Activated CD4-positive, alpha-beta memory T cell treated with anti-CD3 and anti-CD28 coated beads for 36 hours (primary cell): Measurements from ENCODE around the gene STXBP6. TPM values are rescaled to one million over a fixed set of nuclear protein-coding genes. Genes with fewer than 3 reads are reported as not detected.
"Not testable (repeated sequence)": the region's sequence is repeated elsewhere in the genome, so short reads cannot be mapped to it uniquely, and the experiment has no call there.

Experiments
- CTCF ChIA-PET: fragments of 350-600 bp; sonication (Branson Sonifier 250); formaldehyde crosslinking; loops from one replicate; lab custom pipeline; 2021; ENCODE audit warnings: antibody characterized with exemption, inconsistent platforms; lab: Charles Lee
- POLR2A ChIA-PET: fragments of 350-600 bp; sonication (Branson Sonifier 250); formaldehyde crosslinking; loops from one replicate; lab custom pipeline; 2021; ENCODE audit warnings: antibody characterized with exemption; lab: Charles Lee
- DNase-seq: peaks from one replicate; pipeline ENCODE4 v3.0.0-alpha.2; 2020
- H3K27ac Mint-ChIP-seq: one replicate; pipeline ENCODE4 v1.8.0; 2021; ENCODE audit warnings: mixed read lengths
- H3K27me3 Mint-ChIP-seq: one replicate; pipeline ENCODE4 v1.8.0; 2021; ENCODE audit warnings: mixed read lengths
- H3K36me3 Mint-ChIP-seq: one replicate; pipeline ENCODE4 v1.8.0; 2021; ENCODE audit warnings: mixed read lengths
- H3K4me1 Mint-ChIP-seq: one replicate; pipeline ENCODE4 v1.8.0; 2021; ENCODE audit warnings: low read depth, mixed read lengths
- H3K4me3 Mint-ChIP-seq: one replicate; pipeline ENCODE4 v1.8.0; 2021; ENCODE audit warnings: mild to moderate bottlenecking, mixed read lengths
- H3K9me3 Mint-ChIP-seq: one replicate; pipeline ENCODE4 v1.8.0; 2021; ENCODE audit warnings: mixed read lengths
- intact Hi-C: fragments of 100-400 bp; cut with micrococcal nuclease; formaldehyde crosslinking; loops from one replicate; pipeline ENCODE4 v1.15.1; 2023
- total RNA-seq, 2 experiments: library from RNA; stranded (reverse); gene quantifications; one replicate each; pipeline ENCODE4 v1.2.3, GENCODE V29; 2021

The STXBP6 gene
- total RNA-seq, 2 experiments from 2014 or later: not detected

GRCh38 chr14:24937300-24937699, 112.6 kb downstream of the STXBP6 start:
- H3K27me3 Mint-ChIP-seq: peaks cover 4% of the 10 kb centered on the region
- intact Hi-C loops: no loop called here

GRCh38 chr14:24936773-24937172, 113.2 kb downstream of the STXBP6 start:
- H3K4me3 Mint-ChIP-seq, DNase-seq, H3K4me1 Mint-ChIP-seq, CTCF ChIA-PET, intact Hi-C loops, POLR2A ChIA-PET, H3K27me3 Mint-ChIP-seq, H3K27ac Mint-ChIP-seq, H3K9me3 Mint-ChIP-seq, H3K36me3 Mint-ChIP-seq: not testable (repeated sequence)

More at GRCh38 chr14:24937300-24937699, 112.6 kb downstream of the STXBP6 start:
- Mint-ChIP-seq H3K27ac (no peak overlapping the region), H3K36me3 (no peaks in the 10 kb centered on the region), H3K4me3 (no peak overlapping the region), H3K9me3 (no peaks in the 10 kb centered on the region), H3K4me1 (no peaks in the 10 kb centered on the region)
- ChIA-PET CTCF (no interaction called here), POLR2A (no interaction called here)
- no peak for DNase-seq

GRCh38 chr14:24935796-24936195, 114.2 kb downstream of the STXBP6 start:
- CTCF ChIA-PET: no interaction called here

GRCh38 chr14:24928386-24928900, 121.5 kb downstream of the STXBP6 start:
- intact Hi-C loops: no loop called here
- POLR2A ChIA-PET: no interaction called here
- Mint-ChIP-seq H3K4me3 (no peak overlapping the region), H3K9me3 (no peaks in the 10 kb centered on the region), H3K4me1 (no peaks in the 10 kb centered on the region), H3K27me3 (peaks cover 13% of the 10 kb centered on the region), H3K36me3 (no peaks in the 10 kb centered on the region), H3K27ac (no peak overlapping the region)
- DNase-seq: no peak
- CTCF ChIA-PET: no interaction called here

More at GRCh38 chr14:24935796-24936195, 114.2 kb downstream of the STXBP6 start:
- intact Hi-C loops: no loop called here
- no peak overlapping the region for H3K4me3 Mint-ChIP-seq
- H3K9me3 Mint-ChIP-seq: no peaks in the 10 kb centered on the region
- no peak overlapping the region for H3K27ac Mint-ChIP-seq
- H3K27me3 Mint-ChIP-seq: peaks cover 8% of the 10 kb centered on the region
- H3K36me3 Mint-ChIP-seq: no peaks in the 10 kb centered on the region
- no peaks in the 10 kb centered on the region for H3K4me1 Mint-ChIP-seq
- POLR2A ChIA-PET: no interaction called here
- DNase-seq: no peak

GRCh38 chr14:24927809-24928208, 122.1 kb downstream of the STXBP6 start:
- CTCF ChIA-PET: no interaction called here
- Mint-ChIP-seq H3K4me1 (no peaks in the 10 kb centered on the region), H3K9me3 (no peaks in the 10 kb centered on the region), H3K27me3 (peaks cover 14% of the 10 kb centered on the region), H3K36me3 (no peaks in the 10 kb centered on the region), H3K27ac (no peak overlapping the region), H3K4me3 (no peak overlapping the region)
- intact Hi-C loops: no loop called here
- no peak for DNase-seq
- POLR2A ChIA-PET: no interaction called here

GRCh38 chr14:24925771-24926374, 124.1 kb downstream of the STXBP6 start:
- no peak overlapping the region for H3K4me3 Mint-ChIP-seq
- intact Hi-C loops: no loop called here
- POLR2A ChIA-PET: no interaction called here
- no peaks in the 10 kb centered on the region for H3K9me3 Mint-ChIP-seq
- no peak overlapping the region for H3K27ac Mint-ChIP-seq
- H3K36me3 Mint-ChIP-seq: no peaks in the 10 kb centered on the region
- peaks cover 12% of the 10 kb centered on the region for H3K27me3 Mint-ChIP-seq
- H3K4me1 Mint-ChIP-seq: no peaks in the 10 kb centered on the region
- DNase-seq: no peak
- CTCF ChIA-PET: no interaction called here

- POLR2A ChIA-PET: interaction anchor here (0.6 kb wide), 1 partner anchor 13 kb away, joined by 3 read pairs; no protein-coding TSS in a partner anchor
Observed at GRCh38 chr14:24924544-24924943, 125.4 kb downstream of the STXBP6 start.

GRCh38 chr14:24921903-24922302, 128.0 kb downstream of the STXBP6 start:
- peaks cover 15% of the 10 kb centered on the region for H3K27me3 Mint-ChIP-seq

More at GRCh38 chr14:24924544-24924943, 125.4 kb downstream of the STXBP6 start:
- H3K4me3 Mint-ChIP-seq: no peak overlapping the region
- H3K4me1 Mint-ChIP-seq: no peaks in the 10 kb centered on the region
- intact Hi-C loops: no loop called here
- no peaks in the 10 kb centered on the region for H3K36me3 Mint-ChIP-seq
- no peak overlapping the region for H3K27ac Mint-ChIP-seq
- peaks cover 12% of the 10 kb centered on the region for H3K27me3 Mint-ChIP-seq
- CTCF ChIA-PET: no interaction called here
- H3K9me3 Mint-ChIP-seq: no peaks in the 10 kb centered on the region
- DNase-seq: no peak

GRCh38 chr14:24920265-24921075, 129.5 kb downstream of the STXBP6 start:
- ChIA-PET POLR2A (no interaction called here), CTCF (no interaction called here)
- intact Hi-C loops: no loop called here

More at GRCh38 chr14:24921903-24922302, 128.0 kb downstream of the STXBP6 start:
- intact Hi-C loops: no loop called here
- Mint-ChIP-seq H3K4me3 (no peak overlapping the region), H3K36me3 (no peaks in the 10 kb centered on the region), H3K27ac (no peak overlapping the region), H3K9me3 (no peaks in the 10 kb centered on the region), H3K4me1 (no peaks in the 10 kb centered on the region)
- no peak for DNase-seq
- ChIA-PET POLR2A (no interaction called here), CTCF (no interaction called here)

GRCh38 chr14:24918822-24919221, 131.1 kb downstream of the STXBP6 start:
- no peak overlapping the region for H3K27ac Mint-ChIP-seq
- intact Hi-C loops: no loop called here
- H3K27me3 Mint-ChIP-seq: peaks cover 14% of the 10 kb centered on the region
- CTCF ChIA-PET: no interaction called here
- POLR2A ChIA-PET: no interaction called here
- no peaks in the 10 kb centered on the region for H3K9me3 Mint-ChIP-seq
- no peak overlapping the region for H3K4me3 Mint-ChIP-seq
- DNase-seq: no peak
- H3K36me3 Mint-ChIP-seq: no peaks in the 10 kb centered on the region
- no peaks in the 10 kb centered on the region for H3K4me1 Mint-ChIP-seq

More at GRCh38 chr14:24920265-24921075, 129.5 kb downstream of the STXBP6 start:
- no peaks in the 10 kb centered on the region for H3K4me1 Mint-ChIP-seq
- no peaks in the 10 kb centered on the region for H3K9me3 Mint-ChIP-seq
- H3K27ac Mint-ChIP-seq: no peak overlapping the region
- no peaks in the 10 kb centered on the region for H3K36me3 Mint-ChIP-seq
- no peak overlapping the region for H3K4me3 Mint-ChIP-seq
- H3K27me3 Mint-ChIP-seq: peaks cover 14% of the 10 kb centered on the region
- DNase-seq: no peak

- intact Hi-C loops: no loop called here
- no peaks in the 10 kb centered on the region for H3K9me3 Mint-ChIP-seq
- H3K27ac Mint-ChIP-seq: no peak overlapping the region
- DNase-seq: no peak
- H3K36me3 Mint-ChIP-seq: no peaks in the 10 kb centered on the region
- POLR2A ChIA-PET: no interaction called here
- H3K4me3 Mint-ChIP-seq: no peak overlapping the region
- H3K4me1 Mint-ChIP-seq: no peaks in the 10 kb centered on the region
- CTCF ChIA-PET: no interaction called here
- peaks cover 7% of the 10 kb centered on the region for H3K27me3 Mint-ChIP-seq
Observed at GRCh38 chr14:24915958-24916595, 133.9 kb downstream of the STXBP6 start.

GRCh38 chr14:24915403-24915921, 134.5 kb downstream of the STXBP6 start:
- H3K36me3 Mint-ChIP-seq: no peaks in the 10 kb centered on the region
- H3K27me3 Mint-ChIP-seq: peaks cover 9% of the 10 kb centered on the region
- no peak for DNase-seq
- intact Hi-C loops: no loop called here
- ChIA-PET POLR2A (no interaction called here), CTCF (no interaction called here)
- H3K4me3 Mint-ChIP-seq: no peak overlapping the region
- H3K27ac Mint-ChIP-seq: no peak overlapping the region
- no peaks in the 10 kb centered on the region for H3K4me1 Mint-ChIP-seq
- H3K9me3 Mint-ChIP-seq: no peaks in the 10 kb centered on the region
